PC-9 (cell line): Measurements from ENCODE around the gene FCRLB. TPM values are rescaled to one million over a fixed set of nuclear protein-coding genes. Genes with fewer than 3 reads are reported as not detected.
"Not testable (repeated sequence)": the region's sequence is repeated elsewhere in the genome, so short reads cannot be mapped to it uniquely, and the experiment has no call there.

Experiments used
- BruUV-seq: library from RNA; stranded (reverse); fragments of 400-500 nt; replicated peaks from 2 replicates; lab custom pipeline; 2021; lab: Mats Ljungman, UMichigan
- CTCF ChIA-PET: fragments of 300-600 bp; sonication (Branson Sonifier 250); formaldehyde crosslinking; loops from one replicate; lab custom pipeline; 2022; ENCODE audit warnings: antibody characterized with exemption; lab: Charles Lee
- POLR2A ChIA-PET: fragments of 300-600 bp; sonication (Branson Sonifier 250); formaldehyde crosslinking; loops from one replicate; lab custom pipeline; 2022; ENCODE audit warnings: antibody characterized with exemption; ENCODE audit not compliant: unreplicated experiment; lab: Charles Lee
- DNase-seq, 2 experiments: peaks; one replicate each; pipeline versions ENCODE4 v3.0.0 to v3.0.0-alpha.2; 2015 to 2022; ENCODE audit warnings: mixed read lengths in 1 of 2
- H2AFZ ChIP-seq: fragments of 200-600 bp; sonication (generic); 2 replicates; pipeline ENCODE4 v1.8.1; 2017; ENCODE audit warnings: antibody characterized with exemption
- H3F3A ChIP-seq: fragments of 200-600 bp; sonication (generic); 2 replicates; pipeline ENCODE4 v1.8.1; 2017; ENCODE audit warnings: antibody characterized with exemption, mild to moderate bottlenecking, low read depth; ENCODE audit not compliant: insufficient read depth
- H3K27ac ChIP-seq: fragments of 200-600 bp; sonication (generic); 2 replicates; pipeline ENCODE4 v1.6.1; 2016; ENCODE audit warnings: mixed run types
- H3K27me3 ChIP-seq: fragments of 200-600 bp; sonication (generic); 2 replicates; pipeline ENCODE4 v1.6.1; 2016; ENCODE audit warnings: low read depth, mixed run types; ENCODE audit not compliant: insufficient read depth
- H3K36me3 ChIP-seq: fragments of 200-600 bp; sonication (generic); 2 replicates; pipeline ENCODE4 v1.6.1; 2016; ENCODE audit warnings: low read depth, mixed run types
- H3K4me1 ChIP-seq: fragments of 200-600 bp; sonication (generic); replicated peaks from 2 replicates; pipeline ENCODE4 v1.6.1; 2016; ENCODE audit warnings: mixed run types; ENCODE audit not compliant: insufficient read depth
- H3K4me2 ChIP-seq: fragments of 200-600 bp; sonication (generic); 2 replicates; pipeline ENCODE4 v1.6.1; 2017; ENCODE audit warnings: mixed run types
- H3K4me3 ChIP-seq: fragments of 200-600 bp; sonication (generic); 2 replicates; pipeline ENCODE4 v1.6.1; 2016; ENCODE audit warnings: mixed run types
- H3K79me2 ChIP-seq: fragments of 200-600 bp; sonication (generic); 2 replicates; pipeline ENCODE4 v1.6.1; 2017; ENCODE audit warnings: low read depth, mixed run types
- H3K9me2 ChIP-seq: fragments of 200-600 bp; sonication (generic); 2 replicates; pipeline ENCODE4 v1.8.1; 2017; ENCODE audit warnings: mild to moderate bottlenecking; ENCODE audit not compliant: insufficient read depth
- H3K9me3 ChIP-seq: fragments of 200-600 bp; sonication (generic); 2 replicates; pipeline ENCODE4 v1.8.1; 2016; ENCODE audit warnings: low read depth; ENCODE audit not compliant: insufficient read depth
- H4K20me1 ChIP-seq: fragments of 200-600 bp; sonication (generic); 2 replicates; pipeline ENCODE4 v1.8.1; 2017; ENCODE audit not compliant: insufficient read depth
- EZH2 ChIP-seq: fragments of 200-600 bp; sonication (generic); IDR thresholded peaks from 2 replicates; pipeline ENCODE4 v1.8.0; 2017; ENCODE audit warnings: antibody characterized with exemption, low read depth
- intact Hi-C: fragments of 100-400 bp; cut with micrococcal nuclease; formaldehyde crosslinking; loops from one replicate; pipeline ENCODE4 v1.10.0; 2022; ENCODE audit not compliant: unreplicated experiment
- total RNA-seq: library from RNA; stranded (reverse); gene quantifications from 2 replicates; pipeline ENCODE4 v1.2.3, GENCODE V29; 2021
- TF ChIP-seq, protein P1 (sequence below): fragments of 200-600 bp; sonication (generic); conservative IDR thresholded peaks from 2 replicates; pipeline ENCODE4 v1.6.1; 2017; ENCODE audit warnings: mixed run types, antibody characterized with exemption, mild to moderate bottlenecking, moderate library complexity

Gene FCRLB
- total RNA-seq, 1 experiment from 2014 or later: 1.0 TPM

DNA sequence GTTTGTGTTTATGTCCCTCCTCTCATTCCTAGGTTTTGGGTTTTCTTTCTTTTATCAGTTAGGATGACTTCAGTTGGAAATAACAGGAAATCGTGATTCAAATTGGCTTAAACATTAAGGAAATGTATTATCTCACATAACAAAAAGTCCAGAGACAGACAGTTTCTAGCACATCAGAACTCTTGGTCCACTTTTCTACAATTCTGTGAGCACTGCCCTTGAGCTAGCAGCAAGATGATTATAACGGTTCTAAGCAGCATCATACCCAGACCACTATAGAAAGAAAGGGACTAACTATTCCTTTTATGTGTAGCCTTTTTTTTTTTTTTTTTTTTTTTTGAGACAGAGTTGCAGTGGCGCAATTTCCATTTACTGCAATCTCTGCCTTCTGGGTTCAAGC is 39.5 kb upstream of the FCRLB start:
- no peak overlapping the region for H2AFZ ChIP-seq
- no peaks in the 10 kb centered on the region for H3K9me3 ChIP-seq
- H3K36me3 ChIP-seq: no peaks in the 10 kb centered on the region
- DNase-seq: no peak
- H3K4me3 ChIP-seq: no peak overlapping the region
- H3K4me2 ChIP-seq: no peak overlapping the region
- H3K4me1 ChIP-seq: no peaks in the 10 kb centered on the region
- intact Hi-C loops: no loop called here
- BruUV-seq: no TSS peak
- H4K20me1 ChIP-seq: no peaks in the 10 kb centered on the region
- CTCF ChIA-PET: no interaction called here
- no peaks in the 10 kb centered on the region for H3K79me2 ChIP-seq
- TF ChIP-seq EZH2: no peak
- TF ChIP-seq, protein P1, sequence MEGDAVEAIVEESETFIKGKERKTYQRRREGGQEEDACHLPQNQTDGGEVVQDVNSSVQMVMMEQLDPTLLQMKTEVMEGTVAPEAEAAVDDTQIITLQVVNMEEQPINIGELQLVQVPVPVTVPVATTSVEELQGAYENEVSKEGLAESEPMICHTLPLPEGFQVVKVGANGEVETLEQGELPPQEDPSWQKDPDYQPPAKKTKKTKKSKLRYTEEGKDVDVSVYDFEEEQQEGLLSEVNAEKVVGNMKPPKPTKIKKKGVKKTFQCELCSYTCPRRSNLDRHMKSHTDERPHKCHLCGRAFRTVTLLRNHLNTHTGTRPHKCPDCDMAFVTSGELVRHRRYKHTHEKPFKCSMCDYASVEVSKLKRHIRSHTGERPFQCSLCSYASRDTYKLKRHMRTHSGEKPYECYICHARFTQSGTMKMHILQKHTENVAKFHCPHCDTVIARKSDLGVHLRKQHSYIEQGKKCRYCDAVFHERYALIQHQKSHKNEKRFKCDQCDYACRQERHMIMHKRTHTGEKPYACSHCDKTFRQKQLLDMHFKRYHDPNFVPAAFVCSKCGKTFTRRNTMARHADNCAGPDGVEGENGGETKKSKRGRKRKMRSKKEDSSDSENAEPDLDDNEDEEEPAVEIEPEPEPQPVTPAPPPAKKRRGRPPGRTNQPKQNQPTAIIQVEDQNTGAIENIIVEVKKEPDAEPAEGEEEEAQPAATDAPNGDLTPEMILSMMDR: no peak
- H3K27me3 ChIP-seq: no peaks in the 10 kb centered on the region
- POLR2A ChIA-PET: no interaction called here
- H3K9me2 ChIP-seq: no peaks in the 10 kb centered on the region
- no peaks in the 10 kb centered on the region for H3F3A ChIP-seq
- H3K27ac ChIP-seq: no peak overlapping the region

DNA sequence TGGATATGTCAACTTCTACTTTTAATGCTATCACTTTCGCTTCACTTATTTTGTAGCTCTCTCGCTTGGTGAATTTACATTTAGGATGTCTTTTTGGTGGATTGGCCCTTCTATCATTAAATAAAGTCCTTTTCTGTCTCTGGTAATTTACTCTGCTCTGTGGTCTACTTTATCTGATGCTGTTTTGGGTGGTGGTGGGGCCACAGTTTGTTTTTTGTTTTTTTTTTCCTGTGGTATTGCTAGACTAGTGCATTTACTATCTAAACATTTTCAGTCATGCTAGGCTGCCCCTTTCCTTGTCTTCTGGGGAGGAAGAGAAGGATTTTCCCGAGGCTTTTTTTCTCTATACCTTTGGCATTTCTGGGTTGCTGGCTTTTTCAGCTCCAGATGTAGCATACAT is 32.4 kb upstream of the FCRLB start:
- H3K27ac ChIP-seq: no peak overlapping the region
- no TSS peak for BruUV-seq
- intact Hi-C loops: no loop called here
- no peaks in the 10 kb centered on the region for H3K9me3 ChIP-seq
- no peaks in the 10 kb centered on the region for H3K9me2 ChIP-seq
- TF ChIP-seq, protein P1: no peak
- TF ChIP-seq EZH2: no peak
- peaks cover 1% of the 10 kb centered on the region; the same call in 1 of the 2 replicates for H3K27me3 ChIP-seq
- POLR2A ChIA-PET: interaction anchor here (0.6 kb wide), 1 partner anchor 36 kb away, joined by 8 read pairs; no protein-coding TSS in a partner anchor
- H3K4me1 ChIP-seq: no peaks in the 10 kb centered on the region
- H2AFZ ChIP-seq: no peak overlapping the region
- H3K36me3 ChIP-seq: no peaks in the 10 kb centered on the region
- no peak overlapping the region for H3K4me2 ChIP-seq
- no peaks in the 10 kb centered on the region for H4K20me1 ChIP-seq
- H3K4me3 ChIP-seq: no peak overlapping the region
- no peaks in the 10 kb centered on the region for H3K79me2 ChIP-seq
- DNase-seq: no peak
- no peaks in the 10 kb centered on the region for H3F3A ChIP-seq
- CTCF ChIA-PET: interaction anchor here (0.6 kb wide), 1 partner anchor 506 kb away, joined by 6 read pairs; no protein-coding TSS in a partner anchor

DNA sequence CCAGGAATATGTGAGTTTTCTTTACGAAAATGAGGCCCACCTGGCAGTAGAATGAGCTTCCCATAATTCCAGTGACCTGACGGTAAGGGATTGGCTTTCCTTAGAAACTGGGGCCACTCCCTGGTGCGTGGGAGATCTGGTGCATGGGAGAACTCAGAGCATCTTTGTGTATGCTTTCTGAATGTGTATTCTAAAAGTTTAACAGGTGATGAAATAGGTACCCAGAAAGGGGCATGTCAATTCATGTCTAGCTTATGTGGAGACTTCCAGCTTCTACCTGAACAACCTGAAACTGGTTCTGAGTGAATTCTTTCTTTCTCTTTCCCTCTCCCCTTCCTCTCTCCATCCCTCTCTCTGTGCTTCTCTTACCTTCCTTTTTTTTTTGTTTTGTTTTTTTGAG is 29.5 kb upstream of the FCRLB start:
- no peaks in the 10 kb centered on the region for H3K9me2 ChIP-seq
- no TSS peak for BruUV-seq
- H3K27ac ChIP-seq: no peak overlapping the region
- no peaks in the 10 kb centered on the region for H4K20me1 ChIP-seq
- H3K4me1 ChIP-seq: no peaks in the 10 kb centered on the region
- H3K4me3 ChIP-seq: no peak overlapping the region
- DNase-seq: no peak
- no peak overlapping the region for H2AFZ ChIP-seq
- TF ChIP-seq, protein P1: no peak
- TF ChIP-seq EZH2: no peak
- no peak overlapping the region for H3K4me2 ChIP-seq
- no peaks in the 10 kb centered on the region for H3K36me3 ChIP-seq
- peaks cover 8% of the 10 kb centered on the region; the same call in 1 of the 2 replicates for H3K27me3 ChIP-seq
- intact Hi-C loops: no loop called here
- no peaks in the 10 kb centered on the region for H3F3A ChIP-seq
- POLR2A ChIA-PET: no interaction called here
- CTCF ChIA-PET: no interaction called here
- H3K9me3 ChIP-seq: no peaks in the 10 kb centered on the region
- no peaks in the 10 kb centered on the region for H3K79me2 ChIP-seq

DNA sequence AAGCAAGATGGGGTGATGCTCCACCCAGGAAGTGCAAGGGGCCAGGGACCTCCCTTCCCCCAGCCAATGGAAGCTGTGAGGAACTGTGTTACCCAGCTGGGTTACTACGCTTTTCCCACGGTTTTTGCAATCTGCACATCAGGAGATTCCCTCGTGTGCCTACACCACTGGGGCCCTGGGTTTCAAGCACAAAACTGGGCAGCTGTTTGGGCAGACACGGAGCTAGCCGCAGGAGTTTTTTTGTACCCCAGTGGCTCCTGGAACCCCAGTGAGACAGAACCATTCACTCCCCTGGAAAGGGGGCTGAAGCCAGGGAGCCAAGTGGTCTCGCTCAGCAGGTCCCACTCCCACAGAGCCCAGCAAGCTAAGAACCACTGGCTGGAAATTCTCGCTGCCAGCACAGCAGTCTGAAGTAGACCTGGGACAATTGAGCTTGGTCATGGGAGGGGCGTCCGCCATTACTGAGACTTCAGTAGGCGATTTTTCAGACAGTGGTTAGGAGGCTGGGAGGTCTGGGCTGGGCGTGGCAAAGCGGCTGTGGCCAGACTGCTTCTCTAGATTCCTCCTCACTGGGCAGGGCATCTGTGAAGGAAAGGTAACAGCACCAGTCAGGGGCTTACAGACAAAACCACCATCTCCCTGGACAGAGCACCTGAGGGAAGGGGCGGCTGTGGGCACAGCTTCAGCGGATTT is 28.2 kb upstream of the FCRLB start:
- H3K4me2 ChIP-seq, H3K4me1 ChIP-seq, H3K9me3 ChIP-seq, H3K36me3 ChIP-seq, H2AFZ ChIP-seq, H3K4me3 ChIP-seq, H4K20me1 ChIP-seq, H3K79me2 ChIP-seq, BruUV-seq, intact Hi-C loops, CTCF ChIA-PET, H3K9me2 ChIP-seq, DNase-seq, H3K27ac ChIP-seq, POLR2A ChIA-PET, H3F3A ChIP-seq: not testable (repeated sequence)
- peaks cover 12% of the 10 kb centered on the region; the same call in 1 of the 2 replicates for H3K27me3 ChIP-seq

DNA sequence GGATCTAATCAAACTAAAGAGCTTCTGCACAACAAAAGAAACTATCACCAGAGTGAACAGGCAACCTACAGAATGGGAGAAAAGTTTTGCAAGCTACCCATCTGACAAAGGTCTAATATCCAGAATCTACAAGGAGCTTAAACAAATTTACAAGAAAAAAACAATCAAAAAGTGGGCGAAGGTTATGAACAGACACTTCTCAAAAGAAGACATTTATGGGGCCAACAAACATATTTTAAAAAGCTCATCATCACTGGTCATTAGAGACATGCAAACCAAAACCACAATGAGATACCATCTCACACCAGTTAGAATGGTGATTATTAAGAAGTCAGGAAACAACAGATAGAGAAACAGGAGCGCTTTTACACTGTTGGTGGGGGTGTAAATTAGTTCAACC is 23.0 kb upstream of the FCRLB start:
- BruUV-seq, DNase-seq, intact Hi-C loops, H3K4me1 ChIP-seq, H4K20me1 ChIP-seq, H3K4me2 ChIP-seq, H2AFZ ChIP-seq, H3K9me2 ChIP-seq, H3K4me3 ChIP-seq, CTCF ChIA-PET, H3K36me3 ChIP-seq, POLR2A ChIA-PET, H3F3A ChIP-seq, H3K79me2 ChIP-seq, H3K9me3 ChIP-seq, H3K27ac ChIP-seq: not testable (repeated sequence)
- peaks cover 12% of the 10 kb centered on the region; the same call in 1 of the 2 replicates for H3K27me3 ChIP-seq
